Measurements from ENCODE around the gene CMYA5.

DNA sequence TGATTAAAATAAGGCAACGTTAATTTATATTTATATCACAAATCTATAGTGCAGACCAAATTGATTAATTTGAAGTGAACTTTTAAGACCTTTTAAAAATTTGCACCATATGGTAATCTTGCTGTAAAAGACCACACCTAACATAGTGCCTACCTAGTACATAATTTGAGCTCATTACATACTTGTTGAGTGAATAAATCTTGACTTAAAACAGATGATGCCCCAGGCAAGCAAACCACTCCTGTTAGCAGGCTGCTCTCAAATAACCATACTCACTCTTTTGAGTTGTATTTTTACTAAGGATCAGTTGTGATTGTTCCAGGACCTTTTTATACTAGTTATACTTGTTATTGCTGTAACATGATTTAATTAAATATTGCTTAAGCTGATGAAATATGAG lies 27.2 kb downstream of the CMYA5 start:
- no peak for TF ChIP-seq POLR2A (IDR thresholded peaks at IDR 0.05)
- TF ChIP-seq, protein P1, sequence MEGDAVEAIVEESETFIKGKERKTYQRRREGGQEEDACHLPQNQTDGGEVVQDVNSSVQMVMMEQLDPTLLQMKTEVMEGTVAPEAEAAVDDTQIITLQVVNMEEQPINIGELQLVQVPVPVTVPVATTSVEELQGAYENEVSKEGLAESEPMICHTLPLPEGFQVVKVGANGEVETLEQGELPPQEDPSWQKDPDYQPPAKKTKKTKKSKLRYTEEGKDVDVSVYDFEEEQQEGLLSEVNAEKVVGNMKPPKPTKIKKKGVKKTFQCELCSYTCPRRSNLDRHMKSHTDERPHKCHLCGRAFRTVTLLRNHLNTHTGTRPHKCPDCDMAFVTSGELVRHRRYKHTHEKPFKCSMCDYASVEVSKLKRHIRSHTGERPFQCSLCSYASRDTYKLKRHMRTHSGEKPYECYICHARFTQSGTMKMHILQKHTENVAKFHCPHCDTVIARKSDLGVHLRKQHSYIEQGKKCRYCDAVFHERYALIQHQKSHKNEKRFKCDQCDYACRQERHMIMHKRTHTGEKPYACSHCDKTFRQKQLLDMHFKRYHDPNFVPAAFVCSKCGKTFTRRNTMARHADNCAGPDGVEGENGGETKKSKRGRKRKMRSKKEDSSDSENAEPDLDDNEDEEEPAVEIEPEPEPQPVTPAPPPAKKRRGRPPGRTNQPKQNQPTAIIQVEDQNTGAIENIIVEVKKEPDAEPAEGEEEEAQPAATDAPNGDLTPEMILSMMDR (IDR thresholded peaks at IDR 0.05) = no peak
